ENCODE measurements around the gene LTO1.

Gene LTO1

DNA sequence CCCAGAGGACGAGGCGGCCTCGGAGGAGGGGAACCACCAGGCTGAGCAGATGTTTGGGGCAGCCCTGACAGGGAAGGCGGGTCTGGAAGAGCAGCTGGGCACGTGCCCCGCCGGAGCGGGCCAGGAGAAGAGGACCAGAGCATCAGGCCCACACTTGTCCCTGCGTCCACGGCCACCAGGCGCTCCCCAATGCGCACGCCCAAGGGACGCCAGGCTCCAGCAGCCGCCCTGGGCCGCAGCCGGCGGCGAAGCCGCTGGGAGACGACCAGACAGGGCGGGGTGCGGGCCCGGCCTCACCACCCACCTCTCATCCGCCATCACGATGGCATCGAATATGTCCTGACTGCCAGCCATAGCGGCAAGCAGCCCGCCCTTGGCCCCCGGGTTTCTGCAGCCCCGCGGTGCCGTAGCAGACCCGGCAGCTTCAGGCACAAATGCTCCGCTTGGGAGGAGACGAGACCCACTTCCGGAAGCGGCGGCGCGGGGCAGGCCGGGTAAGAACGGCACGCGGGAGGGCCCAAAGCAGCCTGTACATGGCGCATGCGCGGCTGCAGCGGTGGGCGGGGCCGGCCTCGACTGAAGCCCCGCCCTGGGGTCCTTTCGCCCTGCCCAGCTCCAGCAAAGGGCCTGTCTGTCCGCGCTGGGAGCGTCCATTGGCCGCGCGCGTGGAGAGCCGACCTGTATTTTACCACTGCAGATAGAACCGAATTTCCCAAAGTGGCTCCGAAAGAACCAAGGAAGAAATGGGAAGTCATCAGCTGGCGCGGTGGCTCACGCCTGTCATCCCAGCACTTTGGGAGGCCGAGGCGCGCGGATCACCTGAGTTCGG, at the start of gene LTO1:
LTO1 (minus strand) TSS at position 468 of the 829 bp plus-strand sequence; CDS start at position 354, 114 bp downstream.
- DNase-seq, result peak; percentile 93

GRCh38 chr11:69721745-69722144, 46.6 kb upstream of the LTO1 start:
- no peak for DNase-seq

DNA sequence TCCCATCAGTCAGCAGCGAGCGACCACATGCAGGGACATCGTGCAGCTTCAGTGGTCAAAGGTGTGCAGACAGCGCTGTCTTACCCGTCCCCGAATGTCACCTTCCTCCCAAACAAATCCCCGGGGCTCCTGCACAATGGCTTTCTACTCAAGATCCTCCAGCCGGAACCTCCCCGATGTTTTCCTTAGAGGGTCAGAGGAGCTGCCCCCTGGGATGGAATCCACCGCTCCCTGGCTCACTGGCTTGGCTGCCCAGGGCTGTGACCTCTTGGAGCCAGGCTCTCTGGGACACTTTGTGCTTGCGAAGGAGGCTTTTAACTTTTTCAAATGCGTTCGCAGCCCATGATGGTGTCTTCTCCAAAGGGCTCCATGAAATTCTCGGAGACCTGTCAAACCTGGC, 46.0 kb upstream of the LTO1 start:
- DNase-seq, result no peak

DNA sequence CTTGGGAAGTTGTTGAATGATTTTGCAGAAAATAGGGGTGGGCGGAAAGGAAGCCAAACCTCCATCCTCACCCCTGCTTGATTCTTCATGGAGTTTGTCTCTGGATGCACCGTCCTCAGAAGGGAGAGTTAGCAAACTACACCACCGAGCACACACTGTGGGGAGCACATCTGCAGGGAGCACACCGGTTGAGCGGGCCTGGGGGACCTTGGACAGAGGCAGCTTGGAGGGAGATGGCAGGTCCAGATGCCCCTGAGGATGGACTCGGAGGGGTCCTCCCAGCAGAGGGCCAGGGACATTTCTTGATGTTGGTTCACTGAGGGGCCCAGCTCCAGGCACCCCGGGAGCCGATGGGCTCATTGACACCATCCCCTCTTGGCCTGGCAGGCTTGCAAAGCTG, 43.8 kb upstream of the LTO1 start:
- no peak for DNase-seq

DNA sequence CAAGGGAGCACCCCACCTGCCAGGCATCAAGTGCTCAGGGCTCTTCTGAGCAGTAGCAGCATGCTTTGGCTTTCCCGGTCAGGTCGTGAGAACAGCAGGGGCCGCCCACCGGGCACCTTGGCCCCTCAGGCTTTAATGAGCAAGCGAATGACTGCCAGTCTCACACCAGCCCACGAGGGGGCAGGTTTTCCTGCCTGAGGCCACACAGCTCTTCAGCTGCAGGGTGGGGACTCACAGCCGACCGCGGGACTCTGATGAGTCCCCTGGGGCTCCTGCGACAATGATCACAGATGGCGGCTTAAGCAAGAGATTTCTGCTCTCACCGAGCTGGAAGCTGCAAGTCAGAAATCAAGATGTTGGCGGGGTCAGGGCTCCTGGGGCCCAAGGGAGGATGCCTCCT, 43.0 kb upstream of the LTO1 start:
- DNase-seq, result no peak

GRCh38 chr11:69716891-69717747, 42.0 kb upstream of the LTO1 start:
- DNase-seq, result no peak

- DNase-seq, result no peak
Measured at GRCh38 chr11:69716099-69716498, 40.9 kb upstream of the LTO1 start.

- DNase-seq, result no peak
Measured at GRCh38 chr11:69715446-69715845, 40.3 kb upstream of the LTO1 start.

- DNase-seq, result no peak
Measured at GRCh38 chr11:69711822-69712801, 37.0 kb upstream of the LTO1 start.

- DNase-seq, result no peak
Measured at GRCh38 chr11:69708736-69709401, 33.7 kb upstream of the LTO1 start.

GRCh38 chr11:69707176-69707575, 32.0 kb upstream of the LTO1 start:
- DNase-seq, result no peak

- no peak for DNase-seq
Measured at GRCh38 chr11:69705901-69706787, 31.0 kb upstream of the LTO1 start.

GRCh38 chr11:69705351-69705811, 30.2 kb upstream of the LTO1 start:
- no peak for DNase-seq

DNA sequence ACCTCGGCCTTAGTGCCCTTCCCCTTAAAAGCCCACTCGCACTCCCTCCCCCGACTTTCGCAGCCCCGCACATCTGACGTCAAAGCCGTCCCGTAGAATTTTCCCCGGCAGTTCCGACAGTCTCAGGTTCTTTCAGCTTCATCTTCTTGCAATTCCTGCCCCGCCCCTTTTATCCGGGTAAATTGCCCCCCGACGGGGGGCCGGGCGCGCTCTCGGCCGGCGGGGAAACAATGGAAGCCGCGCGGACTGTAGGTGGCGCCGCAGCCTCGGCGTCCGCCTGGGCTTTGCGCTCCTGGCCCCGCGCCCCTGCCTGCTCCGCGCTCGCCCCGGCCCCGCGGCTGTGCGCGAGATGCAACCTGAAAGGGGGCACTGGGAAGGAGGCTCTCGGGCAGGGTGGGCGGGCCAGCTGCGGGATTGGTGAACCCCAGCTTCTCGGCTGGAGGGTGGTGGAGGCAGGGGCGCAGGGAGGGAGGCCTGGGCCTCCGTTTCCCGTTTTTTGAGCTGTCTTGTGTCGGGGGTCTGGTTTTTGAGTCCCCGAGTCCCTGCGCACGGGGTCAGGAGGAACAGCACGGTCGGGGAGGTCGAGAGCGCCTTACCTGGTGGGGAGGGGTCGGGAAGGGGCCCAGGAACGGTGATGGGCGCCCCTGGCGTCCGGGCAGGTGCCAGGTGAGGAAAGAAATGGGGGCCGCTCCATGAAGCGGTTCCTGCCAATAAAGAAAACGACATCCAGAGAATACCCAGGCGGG, 29.5 kb upstream of the LTO1 start:
- DNase-seq, result no peak

DNA sequence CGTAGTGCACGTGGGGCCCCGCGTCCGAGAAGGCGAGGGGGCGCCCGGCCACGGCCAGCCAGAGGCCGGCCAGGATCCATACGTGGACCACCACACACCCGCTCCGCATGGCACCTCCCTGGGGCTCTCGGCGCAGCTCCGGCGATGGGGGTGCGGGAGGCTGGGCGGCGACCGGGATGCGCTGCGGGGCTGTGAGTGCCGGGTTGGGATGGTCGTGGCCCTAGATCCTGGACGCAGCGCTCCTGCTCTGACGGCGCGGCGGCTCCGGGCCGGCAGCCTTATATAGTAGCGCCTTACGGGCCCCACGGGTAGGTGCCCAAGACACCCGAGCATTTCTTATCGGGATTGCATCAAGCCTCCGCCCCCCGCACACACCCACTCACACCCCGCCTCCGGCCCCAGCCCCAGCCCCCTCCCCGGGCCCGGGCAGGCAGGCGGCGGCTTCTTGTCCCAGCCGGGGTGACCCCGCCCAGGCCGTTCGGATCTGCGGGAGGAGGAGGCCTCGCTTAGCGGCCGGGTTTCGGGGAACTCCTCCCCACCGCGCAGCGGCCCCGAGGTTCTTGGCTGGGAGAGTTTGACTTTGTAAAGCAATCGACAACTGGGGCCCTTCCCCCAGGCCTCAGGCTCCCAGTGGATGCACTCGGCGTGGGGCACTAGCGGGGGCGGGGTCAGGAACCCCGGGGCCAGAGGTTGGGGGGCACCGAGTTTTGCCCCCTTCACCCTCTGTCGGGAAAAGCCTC, 28.8 kb upstream of the LTO1 start, which contains the start of gene FGF19:
FGF19 (minus strand) TSS at position 255 of the 740 bp plus-strand sequence; CDS start at position 109, 146 bp downstream.
- no peak for DNase-seq

DNA sequence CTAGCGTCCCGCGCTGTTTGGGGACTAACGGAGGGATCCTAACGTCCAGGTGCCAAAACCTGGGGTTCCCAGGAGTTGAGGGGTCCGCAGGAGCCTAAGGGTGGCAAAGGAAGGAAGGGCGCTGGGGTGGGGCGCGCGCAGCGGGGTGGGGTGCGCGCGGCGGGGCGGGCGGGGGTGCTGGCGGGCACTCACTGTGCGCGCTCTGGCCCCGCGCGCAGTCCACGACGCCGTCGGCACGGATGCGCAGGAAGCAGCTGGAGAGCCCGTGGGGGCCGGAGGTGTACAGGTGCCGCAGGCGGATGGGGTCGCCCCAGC, 28.3 kb upstream of the LTO1 start:
- no peak for DNase-seq

- no peak for DNase-seq
Measured at GRCh38 chr11:69702769-69703452, 27.8 kb upstream of the LTO1 start.

- DNase-seq, result no peak
Measured at GRCh38 chr11:69702239-69702691, 27.1 kb upstream of the LTO1 start.

Data from activated CD4-positive, alpha-beta T cell treated with anti-CD3 and anti-CD28 coated beads for 1 hour (primary cell).